Muscle layer of colon (tissue), 2 donors: ENCODE data around the gene MSL3.

Experiments
- H3K27ac ChIP-seq: one replicate; pipeline ENCODE4 v1.7.0; 2013; ENCODE audit warnings: low read depth, mild to moderate bottlenecking, low read length, moderate library complexity
- H3K27me3 ChIP-seq, 2 donors: one replicate each; pipeline ENCODE4 v1.7.0; 2013; ENCODE audit warnings: low read length in 2 of 2, mild to moderate bottlenecking in 2 of 2; ENCODE audit not compliant: insufficient read depth in 2 of 2, control insufficient read depth in 1 of 2
- H3K36me3 ChIP-seq: one replicate; pipeline ENCODE4 v1.7.0; 2013; ENCODE audit warnings: mild to moderate bottlenecking, low read length; ENCODE audit not compliant: insufficient read depth
- H3K4me1 ChIP-seq: one replicate; pipeline ENCODE4 v1.7.0; 2013; ENCODE audit warnings: mild to moderate bottlenecking, low read length; ENCODE audit not compliant: insufficient read depth
- H3K4me3 ChIP-seq, 2 donors: one replicate each; pipeline ENCODE4 v1.7.0; 2013; ENCODE audit warnings: low read length in 2 of 2, low read depth in 1 of 2, mild to moderate bottlenecking in 1 of 2, moderate library complexity in 1 of 2
- H3K9ac ChIP-seq: one replicate; pipeline ENCODE4 v1.7.0; 2013; ENCODE audit warnings: low read length
- H3K9me3 ChIP-seq: one replicate; pipeline ENCODE4 v1.7.0; 2013; ENCODE audit warnings: mild to moderate bottlenecking, low read length
- donor health status: abdominal sarcoma.
- donor health status: Adenocarcinoma of cecum.

Gene MSL3

DNA sequence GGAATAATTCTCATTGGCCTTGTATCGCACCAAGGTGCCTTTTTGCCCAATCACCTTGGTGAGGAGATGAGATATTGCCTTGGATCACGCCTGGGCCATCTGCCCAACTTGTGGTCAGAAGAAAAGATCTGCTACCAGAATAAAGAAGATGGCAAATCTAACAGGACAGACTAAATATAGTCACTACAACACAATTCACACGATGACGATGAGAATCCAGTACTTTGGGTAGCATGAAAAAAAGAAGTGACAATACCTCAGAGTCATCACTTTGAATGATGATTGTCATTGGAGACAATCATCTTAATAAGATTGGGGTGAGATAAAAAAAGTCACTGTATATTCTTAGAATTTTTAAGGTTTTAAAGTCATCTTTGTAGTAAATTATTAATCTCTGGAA is 7.3 kb upstream of the MSL3 start:
- Histone ChIP-seq H3K9ac (no peak overlapping the region), H3K27me3 (no peaks in the 10 kb centered on the region), H3K4me1 (no peaks in the 10 kb centered on the region), H3K27ac (no peak overlapping the region), H3K9me3 (no peaks in the 10 kb centered on the region), H3K4me3 (no peak overlapping the region), H3K36me3 (no peaks in the 10 kb centered on the region)

DNA sequence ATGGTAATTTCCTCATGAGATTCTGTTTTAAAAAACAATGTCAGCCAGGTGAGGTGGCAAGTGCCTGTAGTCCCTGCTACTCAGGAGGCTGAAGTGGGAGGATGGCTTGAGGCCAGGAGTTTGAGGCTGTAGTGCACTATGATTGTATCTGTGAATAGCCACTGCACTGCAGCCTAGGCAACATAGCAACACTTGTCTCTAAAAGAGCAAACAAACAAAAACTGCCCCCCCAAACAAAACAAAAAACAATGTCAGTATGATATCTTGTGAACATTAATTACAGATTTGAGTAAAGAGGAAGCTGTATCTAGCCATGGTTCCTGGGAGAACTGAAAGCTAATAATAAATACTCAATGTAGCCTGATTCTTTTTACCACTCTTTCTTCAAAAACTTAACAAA is 6.8 kb upstream of the MSL3 start:
- no peak overlapping the region for H3K4me3 ChIP-seq
- H3K9me3 ChIP-seq: no peaks in the 10 kb centered on the region
- H3K4me1 ChIP-seq: no peaks in the 10 kb centered on the region
- no peak overlapping the region for H3K27ac ChIP-seq
- no peaks in the 10 kb centered on the region for H3K27me3 ChIP-seq
- no peaks in the 10 kb centered on the region for H3K36me3 ChIP-seq
- no peak overlapping the region for H3K9ac ChIP-seq

DNA sequence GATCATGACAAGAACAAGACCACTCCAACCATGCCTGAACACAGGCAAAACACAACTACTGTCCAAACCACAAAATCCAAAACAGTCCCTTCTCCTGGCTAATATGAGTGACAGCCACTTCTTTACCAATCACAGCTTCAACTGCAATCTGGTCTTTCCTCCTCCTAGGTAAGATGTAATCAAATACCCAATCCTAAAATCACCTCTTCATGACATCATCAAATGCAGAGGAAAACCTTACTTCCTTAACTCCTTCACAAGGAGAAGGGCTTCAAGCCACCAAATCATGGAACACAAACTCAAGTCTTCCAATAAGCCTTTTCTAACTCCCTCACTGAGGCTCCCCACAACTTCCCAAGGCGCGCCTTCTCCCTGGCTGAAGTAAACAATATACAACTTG is 4.4 kb upstream of the MSL3 start:
- no peak overlapping the region for H3K27ac ChIP-seq
- no peaks in the 10 kb centered on the region for H3K27me3 ChIP-seq
- no peak overlapping the region for H3K9ac ChIP-seq
- H3K4me1 ChIP-seq: peaks cover 4% of the 10 kb centered on the region
- no peaks in the 10 kb centered on the region for H3K9me3 ChIP-seq
- no peaks in the 10 kb centered on the region for H3K36me3 ChIP-seq
- no peak overlapping the region for H3K4me3 ChIP-seq

DNA sequence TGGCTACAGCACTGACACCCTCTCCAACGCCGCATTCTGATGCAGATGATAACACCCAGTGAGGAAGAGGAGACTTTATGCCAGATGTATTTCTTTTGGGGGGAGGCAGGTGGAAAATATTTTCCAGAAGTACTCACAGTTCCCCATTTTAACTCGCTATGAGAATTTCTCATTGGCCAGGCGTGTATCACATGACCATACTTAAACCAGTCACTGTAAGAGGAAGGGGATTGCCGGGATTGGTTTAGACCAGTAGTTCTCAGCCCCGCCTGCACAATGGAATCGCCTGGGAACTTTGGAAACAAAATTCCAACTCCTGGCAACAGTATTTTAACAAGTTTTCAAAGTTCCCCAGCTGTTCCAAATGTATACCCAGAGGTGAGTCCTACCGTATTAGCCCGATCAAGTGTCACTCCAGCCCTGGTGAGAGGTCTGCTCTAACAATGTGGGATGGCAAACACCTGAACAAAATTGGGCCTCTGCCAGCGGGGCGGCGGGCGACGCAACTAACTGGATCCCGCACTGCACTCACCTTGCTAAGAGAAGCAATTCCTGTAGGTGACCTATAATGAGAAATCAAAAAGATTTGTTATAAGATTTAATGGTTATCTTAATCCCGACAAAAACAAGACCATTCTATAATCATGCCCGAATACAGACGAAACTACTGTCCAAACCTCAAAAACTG is 2.9 kb upstream of the MSL3 start:
- Histone ChIP-seq H3K27ac (no peak overlapping the region), H3K27me3 (no peaks in the 10 kb centered on the region), H3K36me3 (no peaks in the 10 kb centered on the region), H3K4me3 (no peak overlapping the region), H3K9me3 (no peaks in the 10 kb centered on the region), H3K4me1 (peaks cover 4% of the 10 kb centered on the region), H3K9ac (no peak overlapping the region)

DNA sequence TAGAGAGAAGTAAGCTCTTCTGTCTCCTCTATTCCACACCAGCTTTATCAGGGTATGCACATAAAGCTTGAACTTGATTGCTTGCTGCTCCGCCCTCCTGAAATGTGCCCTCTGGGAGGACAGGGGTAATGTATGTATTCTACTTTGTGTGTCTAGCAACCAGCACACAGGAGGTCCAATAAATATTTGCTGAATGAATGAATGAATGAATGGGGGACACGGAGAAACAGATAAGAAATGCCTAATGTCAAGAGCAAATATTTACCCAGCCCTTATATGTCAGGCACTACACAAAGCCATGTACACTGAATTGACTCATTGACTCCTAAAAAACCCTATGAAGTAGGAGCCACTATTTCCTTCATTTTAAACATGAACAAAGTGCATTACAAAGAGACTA is 2.3 kb upstream of the MSL3 start:
- Histone ChIP-seq H3K9ac (no peak overlapping the region), H3K36me3 (no peaks in the 10 kb centered on the region), H3K27ac (no peak overlapping the region), H3K4me3 (no peak overlapping the region), H3K27me3 (no peaks in the 10 kb centered on the region), H3K4me1 (peaks cover 4% of the 10 kb centered on the region), H3K9me3 (no peaks in the 10 kb centered on the region)

DNA sequence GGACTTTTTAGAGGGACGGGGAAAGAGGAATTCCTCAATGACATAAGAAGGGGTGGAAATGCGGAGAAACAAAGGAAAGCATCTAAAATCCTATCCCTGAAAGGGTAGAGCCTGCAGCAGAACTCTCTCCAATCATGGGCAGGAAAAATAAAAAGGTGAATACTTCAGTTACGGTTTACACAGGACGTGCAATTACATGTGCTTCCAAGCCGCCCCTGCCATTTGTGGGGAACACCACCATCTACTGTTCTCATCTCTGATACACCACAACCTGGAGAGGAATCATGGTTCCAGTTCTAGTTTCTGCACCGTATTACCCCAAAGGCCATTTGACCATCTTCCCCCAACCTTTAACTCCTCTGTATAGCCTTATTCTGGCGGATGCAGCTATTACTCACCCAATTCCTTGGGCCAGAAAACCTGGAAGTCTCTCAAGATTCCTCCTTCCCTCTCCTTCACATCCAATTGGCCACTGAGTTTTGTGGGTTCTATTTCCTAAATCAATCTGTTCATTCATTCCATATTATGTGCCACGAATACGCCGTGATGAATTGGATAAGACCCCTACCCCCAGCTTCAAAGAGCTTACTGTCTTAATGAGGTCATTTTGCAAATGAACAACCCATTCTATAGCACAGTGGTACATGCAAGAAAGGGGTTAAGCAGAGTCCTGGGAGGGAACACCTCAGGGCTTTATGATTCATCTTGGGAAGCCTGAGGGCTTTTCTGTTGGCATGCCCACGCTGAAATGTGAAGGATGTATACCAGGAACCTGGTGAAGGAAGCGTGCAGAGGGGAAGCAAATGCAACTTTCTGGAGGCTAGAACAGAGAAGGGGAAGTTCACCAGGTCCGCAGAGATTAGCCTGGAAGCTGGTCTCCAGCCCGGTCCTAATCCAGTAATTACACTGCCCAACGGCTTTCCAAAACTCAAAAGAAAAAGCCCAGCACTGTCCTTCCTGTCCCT is 1.4 kb upstream of the MSL3 start:
- no peaks in the 10 kb centered on the region for H3K9me3 ChIP-seq
- H3K4me3 ChIP-seq: no peak overlapping the region
- peaks cover 4% of the 10 kb centered on the region for H3K4me1 ChIP-seq
- no peaks in the 10 kb centered on the region for H3K36me3 ChIP-seq
- H3K27me3 ChIP-seq: no peaks in the 10 kb centered on the region
- no peak overlapping the region for H3K9ac ChIP-seq
- H3K27ac ChIP-seq: no peak overlapping the region

DNA sequence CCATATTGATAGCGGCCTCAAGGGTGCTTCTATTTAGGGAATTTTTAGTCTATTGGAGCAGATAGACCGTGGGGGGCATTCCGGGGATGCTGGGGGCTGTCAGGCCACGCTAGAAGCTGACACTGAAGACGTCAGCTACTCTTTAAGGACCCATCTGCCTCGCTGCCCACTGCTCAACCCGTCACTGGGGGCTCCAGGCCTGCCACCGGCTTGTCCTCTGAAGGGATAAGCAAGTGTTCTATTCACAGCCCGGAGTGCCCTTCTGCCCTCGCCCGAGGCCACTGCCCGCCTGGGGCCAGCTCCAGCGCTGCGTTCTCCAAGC is 679 bp upstream of the MSL3 start:
- peak overlapping the region in 1 of 2 donors; percentile 34 for H3K4me3 ChIP-seq
- peak overlapping the region; percentile 65 for H3K27ac ChIP-seq
- peaks cover 4% of the 10 kb centered on the region for H3K4me1 ChIP-seq
- H3K27me3 ChIP-seq: no peaks in the 10 kb centered on the region
- no peaks in the 10 kb centered on the region for H3K36me3 ChIP-seq
- no peaks in the 10 kb centered on the region for H3K9me3 ChIP-seq
- no peak overlapping the region for H3K9ac ChIP-seq

DNA sequence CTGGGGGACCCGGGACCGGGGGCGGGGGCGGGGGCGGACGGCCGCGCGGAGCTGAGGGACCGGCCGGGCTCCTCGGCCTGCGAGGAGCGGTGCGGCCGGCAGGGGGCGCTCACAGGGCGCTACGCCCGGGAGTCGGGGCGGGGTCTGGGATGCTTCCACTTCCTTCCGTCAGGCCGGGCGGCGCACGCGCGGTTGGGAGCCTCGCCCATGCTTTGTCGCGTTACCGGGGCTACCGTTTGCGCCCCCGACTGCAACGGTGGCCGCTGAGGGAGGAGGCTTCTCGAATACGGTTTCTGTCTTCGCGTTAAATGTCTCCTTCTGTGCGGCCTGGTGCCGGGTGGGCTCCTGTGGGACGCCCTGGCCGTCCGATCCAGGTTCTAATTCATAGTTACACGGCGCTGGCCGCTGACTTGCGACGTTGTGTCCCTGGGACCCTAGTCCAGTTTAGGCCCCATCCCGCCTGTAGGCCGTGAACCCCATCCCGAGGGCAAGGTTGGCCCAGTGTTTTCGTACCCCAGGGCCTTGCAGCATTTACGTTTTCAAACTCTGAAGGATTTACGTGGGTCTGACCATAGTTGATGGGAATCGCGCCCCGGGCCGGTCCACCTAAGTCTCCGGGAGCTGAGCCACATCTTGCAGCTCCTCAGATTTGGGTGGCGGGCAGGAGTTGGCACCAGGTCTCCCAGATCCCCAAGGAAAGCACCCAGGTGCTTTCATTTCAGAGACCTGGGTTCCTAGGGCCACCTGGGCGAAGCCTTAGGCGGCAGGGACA is 549 bp downstream of the MSL3 start:
- Histone ChIP-seq H3K36me3 (peaks cover 6% of the 10 kb centered on the region), H3K4me3 (peak overlapping the region; percentile 34 to 71), H3K27ac (peak overlapping the region; percentile 74), H3K9ac (peak overlapping the region; percentile 41), H3K9me3 (no peaks in the 10 kb centered on the region), H3K4me1 (peaks cover 4% of the 10 kb centered on the region), H3K27me3 (no peaks in the 10 kb centered on the region)

DNA sequence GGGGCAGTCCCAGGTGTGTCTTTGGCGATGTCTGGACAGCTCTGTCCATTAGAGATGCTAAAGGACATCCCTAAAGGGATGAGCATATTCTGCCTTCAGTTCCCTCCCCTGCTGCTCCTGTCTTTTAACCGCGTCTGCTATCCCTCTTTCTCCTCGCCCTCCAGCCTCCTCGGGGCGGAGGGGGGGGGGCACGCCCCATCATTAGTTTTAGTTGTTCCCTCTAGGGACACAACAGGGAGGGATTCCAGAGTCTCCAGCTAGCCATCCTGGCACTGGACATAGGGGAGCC is 1.1 kb downstream of the MSL3 start:
- Histone ChIP-seq H3K9me3 (no peaks in the 10 kb centered on the region), H3K9ac (peak overlapping the region; percentile 41), H3K27ac (peak overlapping the region; percentile 74), H3K4me3 (peak overlapping the region; percentile 34 to 71), H3K27me3 (no peaks in the 10 kb centered on the region), H3K36me3 (peaks cover 11% of the 10 kb centered on the region), H3K4me1 (peaks cover 4% of the 10 kb centered on the region)

DNA sequence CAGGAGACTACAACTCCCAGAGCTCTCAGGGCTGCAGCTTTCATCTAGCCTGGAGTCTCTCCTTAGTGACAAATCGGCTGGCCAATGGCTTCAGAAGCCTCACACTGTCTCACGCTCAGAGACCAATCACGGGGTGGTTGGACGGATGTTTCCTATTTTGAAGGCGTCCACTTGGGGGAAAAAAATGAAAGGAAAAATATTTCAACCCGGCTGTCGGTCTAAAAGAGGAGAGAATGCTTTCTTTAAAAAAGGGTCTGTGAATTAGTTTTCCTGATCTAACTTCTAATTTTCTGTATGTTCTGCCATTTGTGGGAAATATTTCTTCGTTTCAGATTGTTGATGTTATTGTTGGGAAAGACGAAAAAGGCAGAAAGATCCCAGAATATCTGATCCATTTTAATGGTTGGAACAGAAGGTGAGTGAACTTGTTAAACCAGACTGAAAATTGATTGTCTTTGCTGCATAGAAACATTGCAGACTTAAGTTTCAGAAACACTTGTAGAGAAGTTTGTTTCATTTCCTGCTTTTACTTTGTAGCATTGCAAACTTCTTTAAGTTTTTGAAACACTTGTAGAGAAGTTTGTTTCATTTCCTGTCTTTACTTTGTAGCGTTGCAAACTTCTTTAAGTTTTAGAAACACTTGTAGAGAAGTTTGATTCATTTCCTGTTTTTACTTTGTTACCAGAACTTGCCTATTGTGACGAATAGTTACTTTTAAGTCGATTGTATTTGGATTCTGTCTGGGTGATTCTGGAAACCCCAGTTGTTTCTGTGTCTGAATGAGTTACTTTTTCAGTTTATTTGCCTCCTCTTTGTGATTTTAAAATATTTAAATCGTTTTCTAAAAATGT is 1.6 kb downstream of the MSL3 start:
- peaks cover 13% of the 10 kb centered on the region for H3K36me3 ChIP-seq
- peaks cover 4% of the 10 kb centered on the region for H3K4me1 ChIP-seq
- no peak overlapping the region for H3K9ac ChIP-seq
- peak overlapping the region in 1 of 2 donors; percentile 71 for H3K4me3 ChIP-seq
- no peak overlapping the region for H3K27ac ChIP-seq
- no peaks in the 10 kb centered on the region for H3K9me3 ChIP-seq
- peaks cover 0 to 3% of the 10 kb centered on the region in 2 donors for H3K27me3 ChIP-seq

DNA sequence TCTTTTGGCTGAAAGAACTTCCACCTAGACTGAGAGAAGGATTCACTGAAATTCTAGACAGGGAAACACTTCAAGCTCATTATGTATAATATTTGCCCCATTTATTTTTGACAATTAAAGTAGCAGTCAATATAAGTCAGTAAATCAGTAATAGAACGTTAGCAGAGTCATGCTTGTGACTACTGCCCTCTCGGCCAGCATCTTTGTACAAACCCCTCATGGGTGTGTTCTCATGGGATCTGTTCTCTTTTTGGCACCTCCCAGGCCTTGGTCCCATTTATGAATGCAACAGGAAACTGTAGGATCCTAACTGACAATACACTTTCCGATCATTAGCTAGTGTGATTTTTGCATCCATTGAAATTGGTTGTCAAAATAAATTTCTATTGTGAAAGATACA is 2.9 kb downstream of the MSL3 start:
- no peak overlapping the region for H3K27ac ChIP-seq
- peaks cover 0 to 12% of the 10 kb centered on the region in 2 donors for H3K27me3 ChIP-seq
- peaks cover 19% of the 10 kb centered on the region for H3K36me3 ChIP-seq
- H3K9me3 ChIP-seq: no peaks in the 10 kb centered on the region
- peaks cover 4% of the 10 kb centered on the region for H3K4me1 ChIP-seq
- H3K9ac ChIP-seq: no peak overlapping the region
- no peak overlapping the region for H3K4me3 ChIP-seq
